Iris pigment epithelial cell (primary cell): ENCODE data around the gene ADM2.

ENCODE experiments used
- DNase-seq: peaks from one replicate; pipeline ENCODE4 v3.0.0-alpha.2; 2011; ENCODE audit warnings: low read depth

ADM2 gene

DNA sequence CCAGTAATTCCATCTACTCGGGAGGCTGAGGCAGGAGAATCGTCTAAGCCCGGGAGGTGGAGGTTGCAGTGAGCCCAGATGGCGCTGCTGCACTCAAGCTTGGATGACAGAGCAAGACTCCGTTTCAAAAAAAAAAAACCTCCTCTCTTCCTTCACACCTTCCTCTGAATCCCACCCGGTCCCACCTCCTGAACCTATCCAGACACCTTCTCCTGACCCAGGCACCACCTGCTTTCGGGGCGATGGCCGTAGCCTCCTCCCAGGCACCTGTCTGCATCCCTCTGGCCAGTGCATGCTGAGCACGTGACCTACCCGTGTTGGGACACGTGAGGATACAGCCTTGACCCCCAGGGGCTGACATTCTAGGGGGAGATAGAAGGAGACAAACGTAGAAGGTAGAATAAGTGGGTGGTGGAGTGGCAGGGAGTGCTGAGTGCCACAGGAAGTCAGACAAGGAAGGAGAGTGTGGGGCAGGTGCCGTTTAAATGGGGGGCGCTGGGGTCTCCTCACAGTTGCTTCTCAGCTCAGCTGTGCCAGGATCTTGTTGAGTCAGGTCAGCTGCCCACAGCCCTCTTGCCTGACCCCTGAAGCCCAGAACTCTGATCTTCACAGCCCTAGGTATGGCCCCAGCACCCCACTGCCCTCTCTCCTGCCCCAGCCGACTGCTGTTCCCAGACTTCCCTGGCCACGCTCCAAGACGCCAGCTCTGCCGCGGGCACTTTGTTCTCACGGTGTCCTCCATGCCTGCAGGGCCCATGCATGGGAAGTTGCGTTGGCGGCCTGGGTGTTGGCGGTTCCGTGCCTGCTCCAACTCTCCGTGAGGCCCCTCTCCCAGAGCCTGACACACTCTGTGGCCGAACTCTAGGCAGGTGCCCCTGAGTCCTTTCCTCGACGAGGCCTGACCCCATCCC lies 4.1 kb downstream of the ADM2 start:
- no peak for DNase-seq

DNA sequence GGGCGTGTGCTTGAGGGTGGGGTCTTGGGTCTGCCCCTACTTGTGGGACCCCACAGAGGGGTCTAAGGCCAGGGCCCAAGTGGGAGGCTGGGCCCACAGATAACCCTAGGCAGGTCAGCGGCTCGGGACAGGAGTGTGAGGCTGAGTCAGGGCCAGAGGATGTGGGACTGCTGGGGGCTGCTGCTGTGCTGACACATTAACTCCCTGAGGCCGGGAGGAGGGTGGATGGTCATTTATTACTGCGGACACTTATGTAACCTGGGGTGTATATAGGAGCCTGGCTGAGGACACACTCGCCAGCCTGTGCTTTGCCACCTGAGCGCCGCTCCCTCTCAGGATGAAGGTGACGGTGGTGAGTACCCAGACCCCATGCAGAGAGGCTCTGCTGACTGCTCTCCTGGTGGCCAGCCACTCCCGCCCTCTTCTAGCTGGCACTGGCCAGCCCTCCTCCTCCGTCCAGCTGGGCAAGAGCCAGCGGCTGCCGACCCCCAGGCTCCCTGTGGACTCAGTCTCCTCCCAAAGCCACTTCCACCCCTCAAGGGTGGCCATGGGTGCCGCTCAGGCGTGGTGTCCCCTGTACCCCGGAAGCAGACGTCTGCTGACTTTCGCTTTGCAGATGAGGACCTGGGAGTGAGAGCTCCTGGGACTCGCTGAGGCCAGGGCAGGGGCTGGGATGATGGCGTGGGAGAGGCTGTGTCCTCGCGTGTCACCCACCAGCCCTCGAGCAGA lies 5.4 kb downstream of the ADM2 start, which contains the start of gene MIOX:
Gene MIOX, plus strand, starts transcription at position 299 of the 729 bp plus-strand sequence. Its CDS starts 39 bp downstream, at position 338.
- no peak for DNase-seq

DNA sequence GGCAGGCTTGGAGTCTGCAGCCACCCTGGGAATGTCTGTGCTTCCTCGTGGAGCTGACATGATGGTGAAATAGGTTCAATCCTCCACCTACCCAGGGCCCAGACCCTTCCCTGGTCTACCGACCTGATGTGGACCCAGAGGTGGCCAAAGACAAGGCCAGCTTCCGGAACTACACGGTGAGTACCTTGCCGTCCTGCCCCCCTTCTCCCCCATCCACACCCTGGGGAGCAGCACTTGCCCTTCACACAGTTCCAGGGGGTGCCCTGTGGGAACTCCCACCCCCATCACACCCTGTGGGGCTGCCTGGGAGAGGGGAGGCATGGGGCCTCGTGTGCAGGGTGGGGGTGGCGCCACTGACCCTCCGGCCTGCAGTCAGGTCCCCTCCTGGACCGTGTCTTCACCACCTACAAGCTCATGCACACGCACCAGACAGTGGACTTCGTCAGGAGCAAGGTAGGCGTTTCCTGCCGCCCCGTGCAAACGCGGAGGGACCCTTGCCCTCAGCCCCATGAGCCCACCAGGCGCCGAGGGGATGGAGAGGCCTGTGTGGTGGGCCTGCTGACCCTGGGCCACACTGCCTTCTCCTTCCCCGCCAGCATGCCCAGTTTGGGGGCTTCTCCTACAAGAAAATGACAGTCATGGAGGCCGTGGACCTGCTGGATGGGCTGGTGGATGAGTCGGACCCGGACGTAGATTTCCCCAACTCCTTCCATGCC lies 6.1 kb downstream of the ADM2 start:
- DNase-seq: no peak

DNA sequence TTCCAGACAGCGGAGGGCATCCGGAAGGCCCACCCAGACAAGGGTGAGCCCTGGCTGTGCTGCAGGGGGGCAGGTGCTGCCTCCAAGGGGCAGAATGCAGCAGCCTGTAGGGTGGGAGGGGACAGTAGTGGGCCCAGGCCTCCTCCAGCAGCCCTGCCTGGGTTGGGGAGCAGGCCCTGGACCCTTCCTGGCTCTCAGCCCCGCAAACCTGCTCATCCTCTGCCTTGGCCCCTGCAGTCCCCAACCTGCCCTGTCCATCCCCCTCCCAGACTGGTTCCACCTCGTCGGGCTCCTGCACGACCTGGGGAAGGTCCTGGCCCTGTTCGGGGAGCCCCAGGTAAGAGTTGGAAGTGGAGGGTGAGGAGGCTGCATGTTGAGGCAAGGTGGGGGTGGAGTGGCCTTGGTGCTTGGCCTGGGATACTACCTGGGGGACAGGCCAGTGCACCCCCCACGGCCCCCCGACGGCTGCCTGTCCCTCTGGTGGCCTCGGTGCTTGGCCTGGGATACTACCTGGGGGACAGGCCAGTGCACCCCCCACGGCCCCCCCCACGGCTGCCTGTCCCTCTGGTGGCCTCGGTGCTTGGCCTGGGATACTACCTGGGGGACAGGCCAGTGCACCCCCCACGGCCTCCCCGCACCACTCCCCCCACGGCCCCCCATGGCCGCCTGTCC lies 6.8 kb downstream of the ADM2 start:
- DNase-seq: no peak

DNA sequence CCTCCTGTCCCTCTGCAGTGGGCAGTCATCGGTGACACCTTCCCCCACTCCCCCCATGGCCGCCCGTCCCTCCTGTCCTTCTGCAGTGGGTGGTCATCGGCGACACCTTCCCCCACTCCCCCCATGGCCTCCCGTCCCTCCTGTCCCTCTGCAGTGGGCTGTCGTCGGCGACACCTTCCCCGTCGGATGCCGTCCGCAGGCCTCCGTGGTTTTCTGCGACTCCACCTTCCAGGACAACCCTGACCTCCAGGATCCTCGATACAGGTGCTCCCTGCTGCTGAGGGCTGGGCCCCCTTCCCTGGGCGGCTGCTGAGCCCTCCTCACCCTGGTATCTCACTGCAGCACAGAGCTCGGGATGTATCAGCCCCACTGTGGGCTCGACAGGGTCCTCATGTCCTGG lies 7.5 kb downstream of the ADM2 start:
- no peak for DNase-seq

DNA sequence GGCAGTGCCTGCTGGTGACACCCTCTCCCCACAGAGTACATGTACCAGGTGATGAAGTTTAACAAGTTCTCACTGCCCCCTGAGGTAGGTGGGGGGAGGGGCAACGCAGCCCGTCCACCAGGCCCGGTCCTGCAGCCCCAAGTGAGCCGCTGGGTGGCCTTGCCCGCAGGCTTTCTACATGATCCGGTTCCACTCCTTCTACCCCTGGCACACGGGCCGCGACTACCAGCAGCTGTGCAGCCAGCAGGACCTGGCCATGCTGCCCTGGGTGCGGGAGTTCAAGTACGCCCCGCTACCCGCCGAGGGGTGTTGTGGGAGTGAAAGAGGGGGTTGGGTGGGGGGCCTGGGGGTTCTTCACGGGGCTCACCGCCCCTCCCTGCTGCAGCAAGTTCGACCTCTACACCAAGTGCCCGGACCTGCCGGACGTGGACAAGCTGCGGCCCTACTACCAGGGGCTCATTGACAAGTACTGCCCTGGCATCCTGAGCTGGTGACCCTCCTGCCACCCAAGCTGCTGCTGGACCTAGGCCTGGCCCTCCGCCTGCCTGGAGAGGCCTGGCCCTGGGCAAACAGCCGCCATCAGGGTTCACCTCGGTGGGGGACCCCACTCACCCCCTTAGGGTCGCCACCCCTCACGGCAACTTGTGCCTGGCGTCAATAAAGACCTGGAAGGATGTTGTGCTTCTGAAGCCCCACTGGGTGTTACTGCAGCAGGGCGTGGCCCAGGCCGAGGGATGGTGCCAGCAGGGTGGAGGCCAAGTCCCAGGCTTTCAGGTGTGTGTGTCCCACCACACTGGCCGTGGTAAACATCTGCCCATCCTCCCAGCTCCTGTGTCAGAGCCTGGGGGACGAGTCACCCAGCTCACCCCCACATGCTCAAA lies 8.3 kb downstream of the ADM2 start:
- DNase-seq: no peak

DNA sequence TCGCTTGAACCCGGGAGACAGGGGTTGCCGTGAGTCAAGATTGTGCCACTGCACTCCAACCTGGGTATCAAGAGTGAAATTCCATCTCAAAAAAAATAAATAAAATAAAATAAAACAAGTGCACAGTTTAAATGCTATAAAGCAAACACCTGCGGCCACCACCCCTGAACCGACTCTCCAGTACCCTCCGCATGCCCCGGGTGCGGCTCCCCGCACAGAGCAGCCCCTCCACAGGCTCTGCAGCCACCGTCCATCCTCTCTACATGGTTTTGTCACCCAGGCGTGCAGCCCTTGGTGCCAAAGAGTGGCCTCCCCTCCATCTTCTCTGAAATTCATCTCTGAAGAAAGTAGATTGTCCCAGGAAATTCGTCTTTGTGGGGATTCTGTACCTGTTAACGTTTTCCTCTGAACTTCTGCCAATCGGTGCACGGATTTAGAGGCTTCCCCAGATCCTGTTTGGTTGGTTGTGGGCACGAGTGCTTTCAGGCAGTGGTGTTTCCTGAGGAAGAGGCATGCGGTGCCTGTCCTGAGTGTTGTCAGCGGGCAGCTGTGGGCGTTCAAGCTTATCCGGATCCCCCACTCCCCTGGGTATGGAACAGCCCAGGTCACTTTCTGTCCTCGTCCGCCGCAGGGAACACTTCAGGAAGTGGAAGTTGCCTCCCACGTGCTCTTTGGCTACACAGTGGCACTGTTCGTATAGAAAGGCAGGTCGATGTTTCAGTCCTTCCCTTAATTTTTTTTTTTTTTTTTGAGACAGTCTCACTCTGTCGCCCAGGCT lies 9.4 kb downstream of the ADM2 start:
- no peak for DNase-seq

DNA sequence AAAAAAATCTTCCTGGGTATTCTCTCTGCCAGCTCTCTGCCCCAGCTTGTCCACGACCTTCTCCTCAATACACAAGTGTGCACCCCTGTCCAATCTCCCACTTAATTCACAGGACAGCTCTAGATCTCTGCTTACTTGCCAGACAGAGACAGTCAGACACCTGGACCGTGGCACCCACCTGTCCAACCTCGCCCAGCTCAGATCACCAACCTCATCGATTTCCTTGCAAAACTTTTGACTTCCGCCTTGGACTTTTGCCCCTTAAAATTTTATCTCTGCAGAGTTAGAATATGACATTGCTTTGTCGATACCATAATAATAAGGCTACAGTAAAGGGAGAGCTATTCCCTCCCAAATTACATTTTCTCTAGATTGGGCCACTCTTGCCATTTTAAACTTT lies 15.8 kb downstream of the ADM2 start:
- DNase-seq: no peak

DNA sequence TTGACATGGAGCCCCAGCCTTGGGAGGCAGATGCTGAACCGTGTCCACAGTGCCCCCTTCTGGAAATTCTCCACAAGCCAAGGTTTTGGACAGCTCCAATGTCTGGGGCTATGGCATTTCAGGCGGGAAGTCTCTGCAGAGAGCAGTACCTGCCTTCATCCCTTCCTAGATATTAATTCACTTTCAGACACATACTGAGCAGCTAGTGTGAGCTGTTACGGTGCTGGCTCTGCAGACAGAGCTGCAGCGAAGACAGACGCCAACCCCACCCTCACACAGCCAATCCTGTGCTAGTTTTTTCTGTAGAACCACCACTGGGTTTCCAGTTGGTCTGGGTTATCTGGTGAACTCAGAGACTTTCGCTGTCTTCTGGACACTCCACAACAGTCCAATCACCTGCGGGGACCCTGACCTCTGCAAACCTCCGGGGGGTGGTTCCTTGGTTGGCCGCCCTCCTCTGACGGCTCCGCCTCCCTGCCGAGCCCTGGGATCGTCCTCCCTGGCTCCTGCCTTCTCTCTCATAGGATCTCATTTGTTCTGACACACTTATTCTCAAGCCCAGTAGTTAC lies 17.1 kb downstream of the ADM2 start:
- peak; percentile 57 for DNase-seq

DNA sequence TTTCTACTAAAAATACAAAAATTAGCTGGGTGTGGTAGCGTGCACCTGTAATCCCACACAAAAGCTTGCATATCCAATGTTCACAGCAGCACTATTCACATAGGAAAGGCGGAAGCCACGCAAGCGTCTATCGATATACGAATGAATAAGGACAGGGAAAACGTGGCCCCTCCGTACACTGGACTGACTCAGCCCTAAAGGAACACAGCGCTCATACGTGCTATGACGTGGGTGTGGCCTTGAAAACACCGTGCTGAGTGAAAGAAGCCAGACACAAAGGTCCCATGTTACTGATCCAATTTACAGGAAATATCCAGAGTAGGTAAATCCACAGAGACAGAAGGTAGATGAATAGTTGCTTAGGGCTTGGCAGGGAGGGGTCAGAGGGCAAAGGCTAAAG lies 19.1 kb downstream of the ADM2 start:
- DNase-seq: no peak

DNA sequence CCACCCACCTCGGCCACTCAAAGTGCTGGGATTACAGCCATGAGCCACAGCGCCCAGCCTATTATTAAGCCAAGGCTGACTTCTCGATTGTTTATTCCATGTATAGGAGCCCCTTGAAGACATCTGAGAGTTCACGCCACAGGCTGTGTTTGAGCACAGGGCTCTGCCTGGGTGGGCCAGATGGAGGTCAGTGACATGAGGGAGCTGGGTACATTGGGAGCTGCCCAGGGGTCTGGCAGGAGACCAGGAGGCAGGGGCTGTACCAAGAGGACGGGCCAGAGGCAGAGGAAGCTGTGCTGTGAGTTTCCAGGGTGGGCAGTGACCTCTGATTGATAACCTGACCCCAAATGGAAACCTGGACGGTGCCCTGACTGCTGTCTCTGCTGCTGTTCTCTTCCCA lies 20.8 kb downstream of the ADM2 start:
- DNase-seq: no peak

DNA sequence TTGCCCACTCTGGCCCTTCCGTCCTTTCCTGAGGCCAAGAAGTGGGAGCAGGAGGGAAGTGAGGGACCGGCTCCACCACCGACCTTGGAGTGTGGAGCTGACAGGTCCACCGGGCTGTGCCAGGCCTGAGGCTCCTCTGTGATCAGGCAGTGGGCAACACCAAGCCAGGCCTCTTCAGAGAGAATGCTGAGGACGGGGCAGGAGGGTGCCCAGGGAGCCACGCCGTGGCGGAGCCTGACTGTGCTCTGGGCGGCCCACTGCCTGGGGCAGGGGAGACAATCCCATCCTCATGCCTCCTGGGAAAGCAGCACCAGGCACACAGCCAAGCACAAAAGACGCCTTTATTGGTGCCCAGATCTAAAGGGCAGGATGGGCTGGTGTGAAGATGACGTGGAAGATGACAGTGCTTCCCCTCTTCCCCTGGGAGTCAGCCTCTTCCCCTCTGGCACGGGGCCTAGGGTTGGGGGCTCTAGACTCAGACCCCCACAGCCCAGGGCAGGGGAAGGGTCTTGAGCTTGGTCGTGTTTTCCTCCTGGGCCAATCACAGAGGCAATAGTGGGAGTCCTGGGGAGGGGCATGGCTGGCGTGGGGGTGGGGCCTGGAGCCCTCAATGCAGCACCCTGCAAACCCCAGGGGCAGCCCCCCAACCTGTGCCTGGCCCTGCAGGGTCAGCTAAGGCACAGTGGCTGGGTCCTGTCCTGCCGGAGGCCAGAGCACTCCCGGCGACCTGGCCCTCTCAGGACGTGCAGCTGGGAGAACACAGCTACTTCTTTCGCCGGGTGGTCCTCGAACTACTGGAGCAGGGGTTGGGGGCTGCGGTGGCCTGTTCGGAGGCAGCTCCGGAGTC lies 21.5 kb downstream of the ADM2 start:
- DNase-seq: no peak

DNA sequence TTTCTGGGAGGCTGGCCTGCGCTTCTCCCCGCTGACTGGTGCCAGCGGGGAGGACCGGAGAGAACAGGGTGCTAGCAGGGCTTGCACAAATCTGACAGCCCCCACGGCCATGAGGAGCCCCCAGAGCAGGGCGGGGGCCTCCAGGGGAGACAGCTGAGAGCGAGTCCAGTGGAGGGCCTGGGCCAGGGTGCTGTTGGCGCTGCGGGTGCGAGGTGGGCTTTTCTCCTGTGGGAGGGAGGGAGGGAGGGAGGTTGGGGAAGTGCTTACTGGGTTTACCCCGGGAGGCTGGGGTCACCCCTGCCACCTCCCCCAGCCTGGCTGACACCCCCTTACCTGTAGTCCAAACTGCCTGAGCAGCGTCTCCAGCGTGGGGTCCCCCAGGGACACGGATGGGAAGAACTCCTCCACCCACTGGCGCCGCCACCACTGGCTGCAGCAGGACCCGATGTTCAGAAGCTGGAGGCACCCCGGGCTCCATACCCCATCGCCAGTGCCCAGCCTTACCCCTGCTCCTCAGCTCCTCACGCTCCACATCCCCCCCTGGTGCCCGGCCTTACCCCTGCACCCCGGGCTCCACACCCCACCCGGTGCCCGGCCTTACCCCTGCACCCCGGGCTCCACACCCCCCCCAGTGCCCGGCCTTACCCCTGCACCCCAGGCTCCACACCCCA lies 22.3 kb downstream of the ADM2 start:
- no peak for DNase-seq

DNA sequence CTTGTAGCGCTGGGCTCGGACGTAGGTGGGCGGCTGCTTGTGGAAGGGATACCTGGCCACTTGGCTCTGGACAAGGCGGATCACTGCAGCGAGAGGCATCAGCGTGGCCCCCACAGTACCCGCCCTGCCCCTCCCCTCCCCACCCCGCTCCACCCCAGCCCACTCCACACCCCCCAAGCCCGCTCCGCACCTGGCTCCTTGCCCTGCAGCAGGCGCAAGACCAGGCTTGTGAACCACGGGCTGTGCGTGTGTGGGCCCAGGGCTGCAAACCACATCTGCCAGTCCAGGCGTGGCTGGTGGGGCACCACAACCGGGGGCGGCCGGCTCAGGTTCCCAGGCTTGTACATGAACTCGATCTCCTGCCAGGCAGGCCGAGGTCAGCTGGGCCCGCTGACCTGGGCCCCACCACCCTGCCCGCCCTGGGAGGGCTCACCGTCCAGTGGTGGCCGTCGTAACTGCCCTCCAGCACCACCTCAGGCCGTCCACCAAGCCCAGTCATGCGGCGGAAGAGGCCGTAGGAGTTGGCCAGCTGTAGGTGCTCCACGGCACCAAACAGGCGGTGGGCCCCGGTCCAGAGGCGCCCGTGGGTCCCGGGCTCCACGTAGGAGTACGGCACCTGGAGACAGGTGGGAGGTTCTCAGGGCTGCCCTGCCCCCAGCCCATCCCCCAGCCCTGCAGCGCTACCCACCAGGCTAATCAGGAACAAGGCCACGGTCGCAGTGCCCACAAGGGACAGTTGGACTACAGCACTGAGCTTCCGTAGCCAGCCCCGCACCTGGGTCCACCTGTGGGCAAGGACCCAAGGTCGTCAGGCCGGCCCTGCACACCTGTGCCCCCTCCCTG lies 23.2 kb downstream of the ADM2 start:
- DNase-seq: no peak

DNA sequence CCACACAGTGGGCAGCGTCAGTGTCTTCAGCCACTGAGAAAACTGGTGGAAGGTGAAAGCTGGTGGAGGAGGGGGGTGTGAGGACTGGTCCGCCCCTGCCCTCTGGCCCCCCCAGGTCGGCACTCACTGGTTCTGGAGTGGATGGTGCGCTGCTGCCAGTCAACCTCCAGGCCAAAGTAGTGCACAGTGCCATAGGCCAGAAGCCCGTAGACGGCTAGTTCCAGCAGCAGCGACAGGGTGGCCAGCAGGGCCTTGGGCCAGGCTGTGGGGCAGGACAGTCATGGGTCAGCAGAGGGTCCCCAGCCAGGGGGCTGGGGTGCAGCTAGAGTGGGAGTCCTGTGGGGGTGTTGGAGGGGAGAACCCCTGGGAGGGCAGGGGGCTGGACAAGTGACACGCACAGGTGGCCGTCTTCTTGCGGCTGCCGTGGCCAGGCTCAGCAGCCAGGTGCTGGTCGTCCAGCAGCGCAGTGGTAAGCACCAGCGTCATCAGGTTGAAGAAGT lies 24.0 kb downstream of the ADM2 start:
- no peak for DNase-seq

DNA sequence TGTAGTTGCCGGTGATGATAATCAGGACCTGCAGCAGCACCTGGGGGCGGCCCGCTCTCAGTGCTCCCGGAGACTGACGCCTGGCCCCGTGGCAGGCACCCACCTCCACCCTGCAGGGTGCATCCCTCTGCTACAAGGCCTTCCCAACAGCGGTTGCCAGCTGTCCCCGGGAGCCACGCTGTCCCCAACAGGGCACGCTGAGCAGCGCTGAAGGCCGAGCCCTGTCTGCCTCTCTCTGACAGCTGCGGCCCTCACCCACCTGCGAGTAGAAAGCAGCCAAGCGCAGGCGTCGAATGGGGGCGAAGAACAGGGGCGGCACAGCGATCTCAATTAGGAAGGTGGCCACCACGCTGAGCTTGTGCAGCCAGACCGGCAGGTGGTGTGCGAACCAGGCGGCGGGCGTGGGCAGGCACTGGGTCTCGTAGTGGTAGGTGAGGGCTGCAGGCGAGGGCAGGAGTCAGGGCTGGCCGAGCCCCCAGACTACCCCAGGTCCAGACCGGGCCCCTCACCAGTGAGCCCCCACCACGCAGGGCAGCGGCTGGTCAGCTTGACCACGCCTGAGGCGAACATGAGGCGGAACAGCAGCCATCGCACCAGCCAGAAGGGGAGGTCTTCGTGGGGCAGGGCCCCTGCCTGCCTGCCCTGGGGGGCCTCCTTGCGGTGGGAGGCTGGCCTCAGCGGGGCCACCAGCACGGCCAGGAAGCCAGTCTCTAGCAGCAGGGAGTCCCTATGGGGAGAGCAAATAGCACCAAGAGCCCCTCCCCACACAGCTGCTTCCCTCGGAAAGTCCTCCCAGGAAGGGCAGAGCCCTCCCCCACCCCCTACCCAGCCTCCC lies 24.6 kb downstream of the ADM2 start:
- no peak for DNase-seq
